Activated T-helper 1 cell treated with anti-CD3 and anti-CD28 coated beads, Interleukin-12 subunit alpha, Interleukin-12 subunit beta, Interleukin-2, Interleukin-4 antibody, amounts not matched to agents 30 ng/mL and 10 ng/mL and 1 ng/mL, durations not matched to agents 14 hours and 24 hours and 36 hours (primary cell): ENCODE results near the gene MAG. TPM values are rescaled to one million over a fixed set of nuclear protein-coding genes. Genes with fewer than 3 reads are reported as not detected.

ENCODE experiments used
- DNase-seq: peaks from one replicate; pipeline ENCODE4 v3.0.0; 2021; ENCODE audit warnings: low spot score
- H3K27ac Mint-ChIP-seq: one replicate; pipeline ENCODE4 v1.8.0; 2021; ENCODE audit warnings: mild to moderate bottlenecking, mixed read lengths
- H3K27me3 Mint-ChIP-seq: one replicate; pipeline ENCODE4 v1.8.0; 2022; ENCODE audit warnings: mild to moderate bottlenecking, moderate library complexity, mixed read lengths; ENCODE audit not compliant: insufficient read depth
- H3K36me3 Mint-ChIP-seq: one replicate; pipeline ENCODE4 v1.8.0; 2021; ENCODE audit warnings: low read depth, mixed read lengths
- H3K4me1 Mint-ChIP-seq: one replicate; pipeline ENCODE4 v1.8.0; 2021; ENCODE audit warnings: low read depth, mixed read lengths
- H3K4me3 Mint-ChIP-seq: one replicate; pipeline ENCODE4 v1.8.0; 2021; ENCODE audit warnings: mild to moderate bottlenecking, moderate library complexity, mixed read lengths
- H3K9me3 Mint-ChIP-seq: one replicate; pipeline ENCODE4 v1.8.0; 2021; ENCODE audit warnings: mixed read lengths
- intact Hi-C: fragments of 100-400 bp; cut with micrococcal nuclease; formaldehyde crosslinking; loops from one replicate; pipeline ENCODE4 v1.15.1; 2024
- total RNA-seq: library from RNA; stranded (reverse); gene quantifications from 2 replicates; pipeline ENCODE4 v1.2.3, GENCODE V29; 2022

Gene MAG
- total RNA-seq, 1 donor from 2014 or later = not detected

GRCh38 chr19:35346193-35347052, 54.5 kb downstream of the MAG start:
- Mint-ChIP-seq H3K4me1 (peaks cover 37% of the 10 kb centered on the region), H3K36me3 (no peaks in the 10 kb centered on the region), H3K27me3 (peaks cover 8% of the 10 kb centered on the region), H3K27ac (peak overlapping the region; percentile 99), H3K4me3 (peak overlapping the region; percentile 74), H3K9me3 (no peaks in the 10 kb centered on the region)
- DNase-seq = peak; percentile 52
- intact Hi-C loops = loop anchor here (1.0 to 5.0 kb wide), 6 partner anchors 40 to 204 kb away; partner anchors contain the start of gene FXYD7

GRCh38 chr19:35347171-35347929, 55.4 kb downstream of the MAG start, which contains the start of gene FFAR1:
Gene FFAR1 (plus strand): TSS chr19:35347902. CDS start chr19:35351552, 3,650 bp downstream.
- Mint-ChIP-seq H3K36me3 (no peaks in the 10 kb centered on the region), H3K27ac (peak within 1 kb of the TSS; percentile 99), H3K4me3 (peak within 1 kb of the TSS; percentile 74), H3K4me1 (peaks cover 37% of the 10 kb centered on the region), H3K27me3 (peaks cover 4% of the 10 kb centered on the region), H3K9me3 (no peaks in the 10 kb centered on the region)
- intact Hi-C loops = loop anchor here (1.0 to 5.0 kb wide), 6 partner anchors 41 to 205 kb away; partner anchors contain the start of gene FXYD7
- peak; percentile 42 for DNase-seq

- H3K9me3 Mint-ChIP-seq = no peaks in the 10 kb centered on the region
- intact Hi-C loops = loop anchor here (1.0 to 5.0 kb wide), 6 partner anchors 41 to 206 kb away; partner anchors contain the start of gene FXYD7
- H3K36me3 Mint-ChIP-seq = no peaks in the 10 kb centered on the region
- H3K27me3 Mint-ChIP-seq = peaks cover 2% of the 10 kb centered on the region
- peak overlapping the region; percentile 74 for H3K4me3 Mint-ChIP-seq
- peaks cover 41% of the 10 kb centered on the region for H3K4me1 Mint-ChIP-seq
- DNase-seq = no peak
- peak overlapping the region; percentile 99 for H3K27ac Mint-ChIP-seq
Measured at GRCh38 chr19:35347930-35348298, 56.0 kb downstream of the MAG start.

- Mint-ChIP-seq H3K9me3 (no peaks in the 10 kb centered on the region), H3K4me1 (peaks cover 43% of the 10 kb centered on the region), H3K27ac (peak overlapping the region; percentile 29), H3K27me3 (peaks cover 2% of the 10 kb centered on the region), H3K4me3 (no peak overlapping the region), H3K36me3 (no peaks in the 10 kb centered on the region)
- DNase-seq = no peak
- intact Hi-C loops = loop anchor here (5.0 kb wide), 2 partner anchors 142 to 207 kb away; partner anchors contain the start of gene FXYD7
Measured at GRCh38 chr19:35348911-35349611, 57.1 kb downstream of the MAG start.

- no peak for DNase-seq
- H3K36me3 Mint-ChIP-seq = no peaks in the 10 kb centered on the region
- H3K27me3 Mint-ChIP-seq = peaks cover 2% of the 10 kb centered on the region
- no peaks in the 10 kb centered on the region for H3K9me3 Mint-ChIP-seq
- peaks cover 43% of the 10 kb centered on the region for H3K4me1 Mint-ChIP-seq
- intact Hi-C loops = loop anchor here (5.0 kb wide), 2 partner anchors 143 to 208 kb away; partner anchors contain the start of gene FXYD7
- H3K4me3 Mint-ChIP-seq = no peak overlapping the region
- H3K27ac Mint-ChIP-seq = peak overlapping the region; percentile 24
Measured at GRCh38 chr19:35349614-35350521, 57.9 kb downstream of the MAG start.

GRCh38 chr19:35350591-35350990, 58.6 kb downstream of the MAG start:
- DNase-seq = no peak
- Mint-ChIP-seq H3K27ac (no peak overlapping the region), H3K9me3 (no peaks in the 10 kb centered on the region), H3K4me3 (no peak overlapping the region), H3K4me1 (peaks cover 41% of the 10 kb centered on the region), H3K27me3 (peaks cover 2% of the 10 kb centered on the region), H3K36me3 (no peaks in the 10 kb centered on the region)
- intact Hi-C loops = no loop called here

GRCh38 chr19:35351411-35352176, 59.6 kb downstream of the MAG start:
- Mint-ChIP-seq H3K4me1 (peaks cover 31% of the 10 kb centered on the region), H3K27me3 (peaks cover 2% of the 10 kb centered on the region), H3K9me3 (no peaks in the 10 kb centered on the region), H3K4me3 (no peak overlapping the region), H3K36me3 (no peaks in the 10 kb centered on the region), H3K27ac (no peak overlapping the region)
- intact Hi-C loops = loop anchor here (1.0 to 2.0 kb wide), 3 partner anchors 53 to 241 kb away; no protein-coding TSS in a partner anchor
- DNase-seq = no peak

GRCh38 chr19:35352177-35352447, 60.2 kb downstream of the MAG start:
- H3K27ac Mint-ChIP-seq = no peak overlapping the region
- H3K4me3 Mint-ChIP-seq = no peak overlapping the region
- H3K36me3 Mint-ChIP-seq = no peaks in the 10 kb centered on the region
- H3K4me1 Mint-ChIP-seq = peaks cover 26% of the 10 kb centered on the region
- H3K9me3 Mint-ChIP-seq = no peaks in the 10 kb centered on the region
- intact Hi-C loops = loop anchor here (1.0 to 2.0 kb wide), 3 partner anchors 53 to 240 kb away; no protein-coding TSS in a partner anchor
- H3K27me3 Mint-ChIP-seq = peaks cover 2% of the 10 kb centered on the region
- no peak for DNase-seq

- Mint-ChIP-seq H3K9me3 (no peaks in the 10 kb centered on the region), H3K4me1 (peaks cover 25% of the 10 kb centered on the region), H3K36me3 (no peaks in the 10 kb centered on the region), H3K27me3 (peaks cover 2% of the 10 kb centered on the region), H3K27ac (peak overlapping the region; percentile 62), H3K4me3 (no peak overlapping the region)
- peak; percentile 55 for DNase-seq
- intact Hi-C loops = loop anchor here (1.0 to 2.0 kb wide), 4 partner anchors 52 to 240 kb away; no protein-coding TSS in a partner anchor
Measured at GRCh38 chr19:35352448-35353304, 60.7 kb downstream of the MAG start.

GRCh38 chr19:35353635-35354034, 61.7 kb downstream of the MAG start:
- no peak for DNase-seq

More at GRCh38 chr19:35353635-35354034, 61.7 kb downstream of the MAG start:
- intact Hi-C loops = loop anchor here (1.0 to 2.0 kb wide), 2 partner anchors 51 to 142 kb away; no protein-coding TSS in a partner anchor
- no peak overlapping the region for H3K4me3 Mint-ChIP-seq
- no peaks in the 10 kb centered on the region for H3K36me3 Mint-ChIP-seq
- no peaks in the 10 kb centered on the region for H3K9me3 Mint-ChIP-seq
- no peak overlapping the region for H3K27ac Mint-ChIP-seq
- H3K4me1 Mint-ChIP-seq = peaks cover 23% of the 10 kb centered on the region
- H3K27me3 Mint-ChIP-seq = peaks cover 2% of the 10 kb centered on the region
